A549 (cell line): ENCODE measurements around the gene CAB39. TPM values are rescaled to one million over a fixed set of nuclear protein-coding genes. Genes with fewer than 3 reads are reported as not detected.
A peak's percentile ranks its signal among the peaks of the same experiment; 100 is the strongest.

Experiments
- ATAC-seq, 2 experiments: fragments of 200-7000 bp in 1 of 2; fragments of >200 bp in 1 of 2; cut with Nextera tagmentation in 1 of 2; cut with Tn5 transposase in 1 of 2; 3 replicates each; pipeline versions ENCODE4 v1.8.0 to v1.9.1; 2018 to 2020; ENCODE audit warnings: mild to moderate bottlenecking in 1 of 2, moderate library complexity in 1 of 2
- CTCF ChIA-PET: fragments of 300-600 bp; sonication (Branson Sonifier 250); formaldehyde crosslinking; extraction: SDS; loops from one replicate; lab custom pipeline; 2021; ENCODE audit warnings: antibody characterized with exemption, inconsistent platforms; lab: Yijun Ruan, JAX
- POLR2A ChIA-PET: fragments of 350-600 bp; formaldehyde crosslinking; extraction: SDS; loops from one replicate; lab custom pipeline; 2021; ENCODE audit warnings: antibody characterized with exemption, inconsistent platforms; lab: Yijun Ruan, JAX
- DNase-seq, 2 experiments: peaks; one replicate each; pipeline versions ENCODE4 v3.0.0 to v3.0.0-alpha.2; 2011 to 2016; ENCODE audit warnings: low read depth in 1 of 2, low spot score in 1 of 2
- FAIRE-seq: peaks from 2 replicates; lab custom pipeline; 2011; peaks lifted over from hg19 to GRCh38; lab: Jason Lieb, UNC
- H3K27ac ChIP-seq, 2 experiments: fragments of >200 bp; sonication (Bioruptor Twin); formaldehyde crosslinking; 3 replicates each; pipeline ENCODE4 v1.5.1; 2016 to 2017
- H3K4me1 ChIP-seq: fragments of >200 bp; sonication (Bioruptor Twin); formaldehyde crosslinking; 3 replicates; pipeline ENCODE4 v1.6.1; 2016
- H3K4me2 ChIP-seq: fragments of >200 bp; sonication (Bioruptor Twin); formaldehyde crosslinking; 3 replicates; pipeline ENCODE4 v1.6.1; 2016
- H3K4me3 ChIP-seq: fragments of >200 bp; sonication (Bioruptor Twin); formaldehyde crosslinking; 3 replicates; pipeline ENCODE4 v1.5.1; 2016
- H3K9me3 ChIP-seq: fragments of >200 bp; sonication (Bioruptor Twin); formaldehyde crosslinking; 3 replicates; pipeline ENCODE4 v1.6.1; 2016
- BHLHE40 ChIP-seq: IDR thresholded peaks from 2 replicates; pipeline ENCODE4 v1.6.1; 2012; ENCODE audit warnings: low read depth, low read length, inconsistent platforms
- CBX2 ChIP-seq: fragments of 200-600 bp; sonication (generic); IDR thresholded peaks from 2 replicates; pipeline ENCODE4 v1.6.1; 2016; ENCODE audit warnings: low read depth, mild to moderate bottlenecking, borderline replicate concordance
- CBX8 ChIP-seq: fragments of 200-600 bp; sonication (generic); IDR thresholded peaks from 2 replicates; pipeline ENCODE4 v1.6.1; 2016
- CEBPB ChIP-seq, 2 experiments: fragments of >200 bp in 1 of 2; sonication (Bioruptor Twin) in 1 of 2; formaldehyde crosslinking in 1 of 2; IDR thresholded peaks; 2 replicates each; pipeline ENCODE4 v1.6.1; 2012 to 2016
- CHD2 ChIP-seq: fragments of 150-350 bp; IDR thresholded peaks from 2 replicates; pipeline ENCODE4 v1.6.1; 2014; ENCODE audit warnings: low read length; ENCODE audit not compliant: partially characterized antibody
- EHF ChIP-seq: fragments of 250-450 bp; sonication (Bioruptor Pico); IDR thresholded peaks from 2 replicates; pipeline ENCODE4 v1.5.0; 2020; ENCODE audit warnings: mild to moderate bottlenecking
- EHMT2 ChIP-seq: fragments of 200-600 bp; sonication (generic); IDR thresholded peaks from 2 replicates; pipeline ENCODE4 v1.6.1; 2016; ENCODE audit warnings: antibody characterized with exemption, low read depth, mild to moderate bottlenecking, moderate library complexity
- FOXS1 ChIP-seq: fragments of 250-450 bp; sonication (Bioruptor Pico); IDR thresholded peaks from 2 replicates; pipeline ENCODE4 v1.5.0; 2020; ENCODE audit warnings: mild to moderate bottlenecking, moderate library complexity
- GATA3 ChIP-seq: IDR thresholded peaks from 2 replicates; pipeline ENCODE4 v1.6.1; 2012; ENCODE audit warnings: borderline replicate concordance
- HDAC2 ChIP-seq: fragments of 200-600 bp; sonication (generic); IDR thresholded peaks from 2 replicates; pipeline ENCODE4 v1.6.1; 2016
- HOXB13 ChIP-seq: fragments of 250-450 bp; sonication (Bioruptor Pico); IDR thresholded peaks from 2 replicates; pipeline ENCODE4 v1.5.0; 2020; ENCODE audit warnings: low read depth, mild to moderate bottlenecking, moderate library complexity
- HOXB5 ChIP-seq: fragments of 250-450 bp; sonication (Bioruptor Pico); IDR thresholded peaks from 2 replicates; pipeline ENCODE4 v1.5.0; 2020; ENCODE audit warnings: mild to moderate bottlenecking, moderate library complexity
- JUN ChIP-seq, 2 experiments: fragments of >200 bp; sonication (Bioruptor Twin); formaldehyde crosslinking; IDR thresholded peaks; 2 replicates in 1 of 2; 3 replicates in 1 of 2; pipeline ENCODE4 v1.6.1; 2016 to 2017
- MAZ ChIP-seq: fragments of 150-350 bp; IDR thresholded peaks from 2 replicates; pipeline ENCODE4 v1.6.1; 2014; ENCODE audit warnings: antibody characterized with exemption, low read depth, low read length, borderline replicate concordance
- NPAS2 ChIP-seq: fragments of 250-450 bp; sonication (Bioruptor Pico); IDR thresholded peaks from 2 replicates; pipeline ENCODE4 v1.8.0; 2022; ENCODE audit warnings: mild to moderate bottlenecking, moderate library complexity, borderline replicate concordance
- NR3C1 ChIP-seq: fragments of >200 bp; sonication (Bioruptor Twin); formaldehyde crosslinking; IDR thresholded peaks from 3 replicates; pipeline ENCODE4 v1.6.1; 2017
- POLR2A ChIP-seq: IDR thresholded peaks from 2 replicates; pipeline ENCODE4 v1.6.1; 2012; ENCODE audit warnings: mild to moderate bottlenecking, low read length
- POLR2AphosphoS2 ChIP-seq: conservative IDR thresholded peaks from 2 replicates; pipeline ENCODE4 v1.6.1; 2012; ENCODE audit warnings: low read length, improper control_type of control experiment, inconsistent platforms
- RCOR1 ChIP-seq: fragments of 150-350 bp; IDR thresholded peaks from 2 replicates; pipeline ENCODE4 v1.6.1; 2014; ENCODE audit warnings: antibody characterized with exemption, low read length, low read depth
- SMC3 ChIP-seq: fragments of >200 bp; sonication (Bioruptor Twin); formaldehyde crosslinking; IDR thresholded peaks from 3 replicates; pipeline ENCODE4 v1.6.1; 2018; ENCODE audit warnings: inconsistent platforms
- TP53 ChIP-seq: fragments of 250-450 bp; sonication (Bioruptor Pico); IDR thresholded peaks from 2 replicates; pipeline ENCODE4 v1.5.0; 2021; ENCODE audit warnings: mild to moderate bottlenecking, moderate library complexity
- ZC3H11A ChIP-seq: fragments of 450-650 bp; IDR thresholded peaks from 2 replicates; pipeline ENCODE4 v1.6.1; 2014; ENCODE audit warnings: antibody characterized with exemption, mild to moderate bottlenecking
- ZFP36 ChIP-seq: fragments of 450-650 bp; IDR thresholded peaks from 2 replicates; pipeline ENCODE4 v1.6.1; 2014; ENCODE audit warnings: borderline replicate concordance; ENCODE audit not compliant: partially characterized antibody
- ZNF302 ChIP-seq: fragments of 250-450 bp; sonication (Bioruptor Pico); IDR thresholded peaks from 2 replicates; pipeline ENCODE4 v1.9.0; 2021; ENCODE audit warnings: inconsistent platforms, mild to moderate bottlenecking, moderate library complexity
- ZSCAN20 ChIP-seq: fragments of 250-450 bp; sonication (Bioruptor Pico); IDR thresholded peaks from 2 replicates; pipeline ENCODE4 v1.8.0; 2022; ENCODE audit warnings: mild to moderate bottlenecking, moderate library complexity
- WGBS: methylation state at CpG from one replicate; pipeline ENCODE4 v1.1.6; 2017; ENCODE audit errors: missing lambda C conversion rate; 5-methylcytosine and 5-hydroxymethylcytosine counted together
- polyA plus RNA-seq, 4 experiments: library from polyadenylated mRNA; depleted of rRNA in 3 of 4; stranded (reverse); fragments of >200 nt; fragmentation: RNase III in 1 of 4; extraction: RNeasy Plus Mini Kit Qiagen cat#74134 plus additional on column Dnase treatment in 1 of 4; gene quantifications; 2 replicates in 3 of 4; 3 replicates in 1 of 4; pipeline ENCODE4 v1.2.3, GENCODE V29; 2011 to 2017
- TF ChIP-seq, protein P1 (sequence below): fragments of >200 bp; sonication (Bioruptor Twin); formaldehyde crosslinking; IDR thresholded peaks from 3 replicates; pipeline ENCODE4 v1.5.1; 2016
- TF ChIP-seq, protein P2 (sequence below): IDR thresholded peaks from 2 replicates; pipeline ENCODE4 v1.6.1; 2012; ENCODE audit warnings: low read depth, borderline replicate concordance
- TF ChIP-seq, protein P3 (sequence below): fragments of 150-350 bp; IDR thresholded peaks from 2 replicates; pipeline ENCODE4 v1.6.1; 2014; ENCODE audit warnings: low read depth, mild to moderate bottlenecking, low read length

CAB39 gene
- polyA plus RNA-seq, 2 of the 4 experiments (the other 2 are of a cell fraction): 28.4 to 54.2 TPM

DNA sequence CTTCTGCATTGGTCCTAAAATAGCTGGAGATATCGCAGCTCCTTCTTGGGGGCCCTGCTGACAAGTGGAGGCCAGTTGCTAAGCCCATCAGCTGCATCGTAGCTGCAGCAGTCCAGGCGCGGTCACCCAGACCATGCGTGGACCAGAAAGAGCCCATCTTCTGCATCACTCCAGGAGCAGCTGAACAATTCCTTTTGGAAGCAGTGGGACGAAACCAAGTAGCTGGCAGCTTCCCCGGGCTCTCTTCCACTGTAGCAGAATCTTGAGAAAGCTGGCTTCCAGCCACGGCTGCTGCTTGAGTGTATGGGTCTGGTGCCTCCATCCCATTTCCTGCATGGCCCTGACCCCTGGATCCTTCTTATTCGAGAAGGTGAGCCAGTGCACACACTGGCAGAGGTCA, 22.2 kb upstream of the CAB39 start:
- FAIRE-seq: no peak
- Histone ChIP-seq H3K4me2 (no peak overlapping the region; the same call in 1 of the 3 replicates), H3K27ac (peak overlapping the region in 1 of 2 experiments; percentile 21; a peak in 2 of 6 replicates), H3K4me1 (peaks cover 36% of the 10 kb centered on the region), H3K9me3 (no peaks in the 10 kb centered on the region)
- POLR2A ChIA-PET: no interaction called here
- DNase-seq: no peak
- CTCF ChIA-PET: interaction anchor here (1.0 kb wide), 1 partner anchor 13 kb away, joined by 3 read pairs; no protein-coding TSS in a partner anchor
- WGBS: 88% methylated on average over 5 of the region's 9 CpGs
- TF ChIP-seq SMC3: no peak
- no peak for TF ChIP-seq CHD2
- no peak for TF ChIP-seq RCOR1
- no peak for TF ChIP-seq ZSCAN20 (CRISPR knock-in tag)
- no peak for TF ChIP-seq NPAS2 (CRISPR knock-in tag)
- no peak for TF ChIP-seq EHF
- TF ChIP-seq BHLHE40: no peak
- TF ChIP-seq HOXB5 (CRISPR knock-in tag): no peak
- TF ChIP-seq, all 56 proteins: peak for 0
- no peak overlapping the region for H3K4me3 ChIP-seq
- peak in 1 of 2 experiments; percentile 19; a peak in 1 of 6 replicates for ATAC-seq

DNA sequence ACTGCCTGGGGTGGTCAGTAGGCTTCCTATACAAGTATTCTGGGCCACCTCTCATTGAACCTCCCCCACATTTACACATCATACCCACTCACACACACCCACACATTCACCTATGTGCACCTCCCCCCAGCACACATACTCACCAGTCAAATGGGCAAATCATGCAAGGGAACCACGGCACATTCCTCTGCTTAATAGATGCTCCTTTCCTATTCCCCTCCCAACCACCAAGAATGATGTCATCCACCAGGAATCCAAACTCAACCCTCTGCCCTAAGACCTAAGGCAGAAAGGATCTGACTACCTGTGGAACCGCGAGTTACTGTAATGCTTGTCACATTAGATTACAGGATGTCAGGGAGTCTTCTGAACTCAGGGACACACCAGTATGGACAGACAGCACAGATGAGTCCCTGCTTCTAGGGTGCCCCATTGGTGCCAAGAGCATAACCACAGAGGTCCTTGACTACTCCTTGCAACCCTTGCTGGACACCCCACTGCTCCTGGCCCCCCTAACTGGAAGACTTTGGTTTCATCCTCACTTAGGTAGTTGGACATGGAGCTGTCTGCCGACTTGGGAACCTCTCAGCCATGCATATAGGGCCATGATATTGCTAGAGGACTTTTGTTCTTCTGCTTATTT, 21.5 kb upstream of the CAB39 start:
- H3K27ac ChIP-seq: peak overlapping the region in 1 of 2 experiments; percentile 30; a peak in 1 of 6 replicates
- ChIA-PET POLR2A (no interaction called here), CTCF (interaction anchor here (0.7 to 0.9 kb wide), 2 partner anchors 13 to 21 kb away, joined by 3 to 4 read pairs; partner anchors contain the start of gene CAB39)
- WGBS: 17% methylated on average over 4 of the region's 4 CpGs
- H3K4me2 ChIP-seq: peak overlapping the region; percentile 23; the same call in 2 of the 3 replicates
- H3K4me1 ChIP-seq: peaks cover 34% of the 10 kb centered on the region
- H3K9me3 ChIP-seq: no peaks in the 10 kb centered on the region
- ATAC-seq (peak; percentile 36 to 44; a peak in 3 of 6 replicates), FAIRE-seq (no peak), DNase-seq (no peak)
- TF ChIP-seq, protein P1, sequence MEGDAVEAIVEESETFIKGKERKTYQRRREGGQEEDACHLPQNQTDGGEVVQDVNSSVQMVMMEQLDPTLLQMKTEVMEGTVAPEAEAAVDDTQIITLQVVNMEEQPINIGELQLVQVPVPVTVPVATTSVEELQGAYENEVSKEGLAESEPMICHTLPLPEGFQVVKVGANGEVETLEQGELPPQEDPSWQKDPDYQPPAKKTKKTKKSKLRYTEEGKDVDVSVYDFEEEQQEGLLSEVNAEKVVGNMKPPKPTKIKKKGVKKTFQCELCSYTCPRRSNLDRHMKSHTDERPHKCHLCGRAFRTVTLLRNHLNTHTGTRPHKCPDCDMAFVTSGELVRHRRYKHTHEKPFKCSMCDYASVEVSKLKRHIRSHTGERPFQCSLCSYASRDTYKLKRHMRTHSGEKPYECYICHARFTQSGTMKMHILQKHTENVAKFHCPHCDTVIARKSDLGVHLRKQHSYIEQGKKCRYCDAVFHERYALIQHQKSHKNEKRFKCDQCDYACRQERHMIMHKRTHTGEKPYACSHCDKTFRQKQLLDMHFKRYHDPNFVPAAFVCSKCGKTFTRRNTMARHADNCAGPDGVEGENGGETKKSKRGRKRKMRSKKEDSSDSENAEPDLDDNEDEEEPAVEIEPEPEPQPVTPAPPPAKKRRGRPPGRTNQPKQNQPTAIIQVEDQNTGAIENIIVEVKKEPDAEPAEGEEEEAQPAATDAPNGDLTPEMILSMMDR: no peak
- TF ChIP-seq CEBPB (IDR thresholded peaks at IDR 0.05) (no peak), HOXB13 (CRISPR knock-in tag) (no peak), TP53 (CRISPR knock-in tag) (no peak), MAZ (no peak), NR3C1 (no peak), CBX2 (no peak), HOXB5 (CRISPR knock-in tag) (no peak), POLR2AphosphoS2 (no peak)
- TF ChIP-seq, protein P2, sequence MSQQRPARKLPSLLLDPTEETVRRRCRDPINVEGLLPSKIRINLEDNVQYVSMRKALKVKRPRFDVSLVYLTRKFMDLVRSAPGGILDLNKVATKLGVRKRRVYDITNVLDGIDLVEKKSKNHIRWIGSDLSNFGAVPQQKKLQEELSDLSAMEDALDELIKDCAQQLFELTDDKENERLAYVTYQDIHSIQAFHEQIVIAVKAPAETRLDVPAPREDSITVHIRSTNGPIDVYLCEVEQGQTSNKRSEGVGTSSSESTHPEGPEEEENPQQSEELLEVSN: no peak
- TF ChIP-seq, protein P3, sequence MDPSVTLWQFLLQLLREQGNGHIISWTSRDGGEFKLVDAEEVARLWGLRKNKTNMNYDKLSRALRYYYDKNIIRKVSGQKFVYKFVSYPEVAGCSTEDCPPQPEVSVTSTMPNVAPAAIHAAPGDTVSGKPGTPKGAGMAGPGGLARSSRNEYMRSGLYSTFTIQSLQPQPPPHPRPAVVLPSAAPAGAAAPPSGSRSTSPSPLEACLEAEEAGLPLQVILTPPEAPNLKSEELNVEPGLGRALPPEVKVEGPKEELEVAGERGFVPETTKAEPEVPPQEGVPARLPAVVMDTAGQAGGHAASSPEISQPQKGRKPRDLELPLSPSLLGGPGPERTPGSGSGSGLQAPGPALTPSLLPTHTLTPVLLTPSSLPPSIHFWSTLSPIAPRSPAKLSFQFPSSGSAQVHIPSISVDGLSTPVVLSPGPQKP: no peak
- H3K4me3 ChIP-seq: no peak overlapping the region

DNA sequence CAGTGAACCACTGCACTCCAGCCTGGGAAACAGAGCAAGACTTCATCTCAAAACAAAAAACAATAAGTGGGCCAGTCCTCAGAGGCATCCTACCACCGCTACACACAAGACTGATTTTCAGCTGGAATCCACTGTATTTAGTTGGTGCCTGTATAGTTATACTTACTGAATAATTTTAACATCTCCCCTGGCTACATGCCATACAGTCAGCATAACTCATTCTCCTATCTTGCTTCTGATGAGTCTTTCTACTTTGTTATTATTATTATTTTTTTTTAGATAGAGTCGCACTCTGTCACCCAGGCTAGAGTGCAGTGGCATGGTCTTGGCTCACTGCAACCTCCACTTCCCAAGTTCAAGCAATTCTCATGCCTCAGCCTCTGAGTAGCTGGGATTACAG, 19.9 kb upstream of the CAB39 start:
- no peak overlapping the region for H3K4me2 ChIP-seq
- H3K9me3 ChIP-seq: no peaks in the 10 kb centered on the region
- DNase-seq (no peak), FAIRE-seq (no peak), ATAC-seq (no peak)
- H3K4me3 ChIP-seq: no peak overlapping the region
- ChIA-PET CTCF (no interaction called here), POLR2A (no interaction called here)
- 84% methylated on average over 2 of the region's 2 CpGs for WGBS
- no peak overlapping the region for H3K27ac ChIP-seq
- peaks cover 21% of the 10 kb centered on the region for H3K4me1 ChIP-seq
- TF ChIP-seq GATA3 (no peak), ZSCAN20 (CRISPR knock-in tag) (no peak), HDAC2 (no peak), EHMT2 (no peak), CBX8 (no peak), FOXS1 (CRISPR knock-in tag) (no peak), ZNF302 (no peak), NR3C1 (no peak), JUN (IDR thresholded peaks at IDR 0.05) (no peak), ZFP36 (no peak), ZC3H11A (no peak), HOXB13 (CRISPR knock-in tag) (no peak), POLR2A (no peak)
- TF ChIP-seq, protein P3: no peak
- TF ChIP-seq, protein P1: no peak
